Tibial nerve (tissue), 4 donors: ENCODE measurements around the gene PKP1.

Experiments
- EP300 ChIP-seq, 2 donors: sonication (generic); formaldehyde crosslinking; IDR thresholded peaks; one replicate each; pipeline ENCODE4 v1.6.1; 2017; ENCODE audit warnings: antibody characterized with exemption in 2 of 2, mild to moderate bottlenecking in 1 of 2
- POLR2A ChIP-seq, 2 donors: fragments of 450-650 bp; IDR thresholded peaks; one replicate each; pipeline ENCODE4 v1.6.1; 2017; ENCODE audit warnings: antibody characterized with exemption in 2 of 2, mild to moderate bottlenecking in 2 of 2, moderate library complexity in 2 of 2
- TF ChIP-seq, protein P1 (sequence below), 5 experiments: fragments of 200-600 bp in 3 of 5; fragments of 450-650 bp in 2 of 5; sonication (generic) in 3 of 5; IDR thresholded peaks; one replicate each; pipeline ENCODE4 v1.5.1; 2016 to 2019; ENCODE audit warnings: antibody characterized with exemption in 5 of 5, mild to moderate bottlenecking in 3 of 5, moderate library complexity in 2 of 5

GRCh38 chr1:201270616-201271390, 12.5 kb upstream of the PKP1 start:
- TF ChIP-seq, protein P1, sequence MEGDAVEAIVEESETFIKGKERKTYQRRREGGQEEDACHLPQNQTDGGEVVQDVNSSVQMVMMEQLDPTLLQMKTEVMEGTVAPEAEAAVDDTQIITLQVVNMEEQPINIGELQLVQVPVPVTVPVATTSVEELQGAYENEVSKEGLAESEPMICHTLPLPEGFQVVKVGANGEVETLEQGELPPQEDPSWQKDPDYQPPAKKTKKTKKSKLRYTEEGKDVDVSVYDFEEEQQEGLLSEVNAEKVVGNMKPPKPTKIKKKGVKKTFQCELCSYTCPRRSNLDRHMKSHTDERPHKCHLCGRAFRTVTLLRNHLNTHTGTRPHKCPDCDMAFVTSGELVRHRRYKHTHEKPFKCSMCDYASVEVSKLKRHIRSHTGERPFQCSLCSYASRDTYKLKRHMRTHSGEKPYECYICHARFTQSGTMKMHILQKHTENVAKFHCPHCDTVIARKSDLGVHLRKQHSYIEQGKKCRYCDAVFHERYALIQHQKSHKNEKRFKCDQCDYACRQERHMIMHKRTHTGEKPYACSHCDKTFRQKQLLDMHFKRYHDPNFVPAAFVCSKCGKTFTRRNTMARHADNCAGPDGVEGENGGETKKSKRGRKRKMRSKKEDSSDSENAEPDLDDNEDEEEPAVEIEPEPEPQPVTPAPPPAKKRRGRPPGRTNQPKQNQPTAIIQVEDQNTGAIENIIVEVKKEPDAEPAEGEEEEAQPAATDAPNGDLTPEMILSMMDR (IDR thresholded peaks at IDR 0.05): no peak
- no peak for TF ChIP-seq POLR2A (IDR thresholded peaks at IDR 0.05)
- TF ChIP-seq EP300 (IDR thresholded peaks at IDR 0.05): no peak
